Loucy (cell line): ENCODE data around the gene ARSG.

ENCODE experiments used
- EZH2phosphoT487 ChIP-seq: fragments of 200-600 bp; IDR thresholded peaks from 2 replicates; pipeline ENCODE4 v1.6.1; 2018; ENCODE audit warnings: antibody characterized with exemption, mild to moderate bottlenecking, moderate library complexity, borderline replicate concordance
- TF ChIP-seq, protein P1 (sequence below): fragments of 200-600 bp; sonication (generic); conservative IDR thresholded peaks from 2 replicates; pipeline ENCODE4 v1.5.1; 2014; ENCODE audit warnings: mild to moderate bottlenecking, antibody characterized with exemption, low read length

GRCh38 chr17:68431045-68431608 lies 139.8 kb downstream of the ARSG start:
- TF ChIP-seq, protein P1, sequence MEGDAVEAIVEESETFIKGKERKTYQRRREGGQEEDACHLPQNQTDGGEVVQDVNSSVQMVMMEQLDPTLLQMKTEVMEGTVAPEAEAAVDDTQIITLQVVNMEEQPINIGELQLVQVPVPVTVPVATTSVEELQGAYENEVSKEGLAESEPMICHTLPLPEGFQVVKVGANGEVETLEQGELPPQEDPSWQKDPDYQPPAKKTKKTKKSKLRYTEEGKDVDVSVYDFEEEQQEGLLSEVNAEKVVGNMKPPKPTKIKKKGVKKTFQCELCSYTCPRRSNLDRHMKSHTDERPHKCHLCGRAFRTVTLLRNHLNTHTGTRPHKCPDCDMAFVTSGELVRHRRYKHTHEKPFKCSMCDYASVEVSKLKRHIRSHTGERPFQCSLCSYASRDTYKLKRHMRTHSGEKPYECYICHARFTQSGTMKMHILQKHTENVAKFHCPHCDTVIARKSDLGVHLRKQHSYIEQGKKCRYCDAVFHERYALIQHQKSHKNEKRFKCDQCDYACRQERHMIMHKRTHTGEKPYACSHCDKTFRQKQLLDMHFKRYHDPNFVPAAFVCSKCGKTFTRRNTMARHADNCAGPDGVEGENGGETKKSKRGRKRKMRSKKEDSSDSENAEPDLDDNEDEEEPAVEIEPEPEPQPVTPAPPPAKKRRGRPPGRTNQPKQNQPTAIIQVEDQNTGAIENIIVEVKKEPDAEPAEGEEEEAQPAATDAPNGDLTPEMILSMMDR = no peak
- no peak for TF ChIP-seq EZH2phosphoT487
